ENCODE results near the gene BMPR1B.
"Not testable (repeated sequence)": the region's sequence is repeated elsewhere in the genome, so short reads cannot be mapped to it uniquely, and the experiment has no call there.

BMPR1B gene

GRCh38 chr4:95139424-95139823, 381.7 kb downstream of the BMPR1B start:
- DNase-seq (ENCODE audit: low read depth in 3 of 3), result not testable (repeated sequence)

GRCh38 chr4:95141361-95141760, 383.6 kb downstream of the BMPR1B start:
- DNase-seq (ENCODE audit: low read depth in 3 of 3), result no peak

- DNase-seq (ENCODE audit: low read depth in 3 of 3), result no peak
Measured at GRCh38 chr4:95142932-95143331, 385.2 kb downstream of the BMPR1B start.

- DNase-seq (ENCODE audit: low read depth in 3 of 3), result no peak
Measured at GRCh38 chr4:95151255-95151654, 393.5 kb downstream of the BMPR1B start.

GRCh38 chr4:95153182-95153581, 395.4 kb downstream of the BMPR1B start:
- no peak for DNase-seq (ENCODE audit: low read depth in 3 of 3)

- no peak for DNase-seq (ENCODE audit: low read depth in 3 of 3)
Measured at GRCh38 chr4:95155759-95156451, 398.1 kb downstream of the BMPR1B start.

- DNase-seq (ENCODE audit: low read depth in 3 of 3), result no peak
Measured at GRCh38 chr4:95156452-95156765, 398.7 kb downstream of the BMPR1B start.

- DNase-seq (ENCODE audit: low read depth in 3 of 3), result no peak
Measured at GRCh38 chr4:95157596-95157995, 399.8 kb downstream of the BMPR1B start.

GRCh38 chr4:95158045-95158444, 400.3 kb downstream of the BMPR1B start:
- no peak for DNase-seq (ENCODE audit: low read depth in 3 of 3)

- DNase-seq (ENCODE audit: low read depth in 3 of 3), result no peak
Measured at GRCh38 chr4:95158626-95159025, 400.9 kb downstream of the BMPR1B start.

GRCh38 chr4:95159384-95159783, 401.6 kb downstream of the BMPR1B start:
- no peak for DNase-seq (ENCODE audit: low read depth in 3 of 3)

- no peak for DNase-seq (ENCODE audit: low read depth in 3 of 3)
Measured at GRCh38 chr4:95161781-95162469, 404.2 kb downstream of the BMPR1B start.

- DNase-seq (ENCODE audit: low read depth in 3 of 3), result no peak
Measured at GRCh38 chr4:95162867-95163266, 405.1 kb downstream of the BMPR1B start.

- DNase-seq (ENCODE audit: low read depth in 3 of 3), result no peak
Measured at GRCh38 chr4:95165926-95166524, 408.3 kb downstream of the BMPR1B start.

- no peak for DNase-seq (ENCODE audit: low read depth in 3 of 3)
Measured at GRCh38 chr4:95167805-95168204, 410.1 kb downstream of the BMPR1B start.

- DNase-seq (ENCODE audit: low read depth in 3 of 3), result no peak
Measured at GRCh38 chr4:95170176-95170575, 412.4 kb downstream of the BMPR1B start.

- not testable (repeated sequence) for DNase-seq (ENCODE audit: low read depth in 3 of 3)
Measured at GRCh38 chr4:95171377-95171776, 413.6 kb downstream of the BMPR1B start.

- DNase-seq (ENCODE audit: low read depth in 3 of 3), result no peak
Measured at GRCh38 chr4:95178938-95179337, 421.2 kb downstream of the BMPR1B start.

- DNase-seq (ENCODE audit: low read depth in 3 of 3), result no peak
Measured at GRCh38 chr4:95180531-95181242, 422.9 kb downstream of the BMPR1B start.

- DNase-seq (ENCODE audit: low read depth in 3 of 3), result no peak
Measured at GRCh38 chr4:95181243-95181995, 423.7 kb downstream of the BMPR1B start.

- DNase-seq (ENCODE audit: low read depth in 3 of 3), result no peak
Measured at GRCh38 chr4:95181996-95182306, 424.2 kb downstream of the BMPR1B start.

All from stimulated activated CD4-positive, alpha-beta T cell treated with anti-CD3 and anti-CD28 coated beads, TNF-alpha, amount 100 ng/mL, for 48 hours (primary cell).